A673 (cell line): ENCODE measurements around the gene PLCG1.

Experiments used
- CTCF ChIP-seq: fragments of 300-800, 200-600 bp; sonication (generic); conservative IDR thresholded peaks from 2 replicates; pipeline ENCODE4 v1.5.1; 2017; ENCODE audit warnings: low read depth, mild to moderate bottlenecking, antibody characterized with exemption, low read length, moderate library complexity, mixed read lengths
- EZH2 ChIP-seq: fragments of 200-600 bp; sonication (generic); IDR thresholded peaks from 2 replicates; pipeline ENCODE4 v1.6.1; 2017; ENCODE audit warnings: borderline replicate concordance, low read depth, mild to moderate bottlenecking, mixed read lengths, antibody characterized with exemption, low read length; ENCODE audit not compliant: poor library complexity, severe bottlenecking

DNA sequence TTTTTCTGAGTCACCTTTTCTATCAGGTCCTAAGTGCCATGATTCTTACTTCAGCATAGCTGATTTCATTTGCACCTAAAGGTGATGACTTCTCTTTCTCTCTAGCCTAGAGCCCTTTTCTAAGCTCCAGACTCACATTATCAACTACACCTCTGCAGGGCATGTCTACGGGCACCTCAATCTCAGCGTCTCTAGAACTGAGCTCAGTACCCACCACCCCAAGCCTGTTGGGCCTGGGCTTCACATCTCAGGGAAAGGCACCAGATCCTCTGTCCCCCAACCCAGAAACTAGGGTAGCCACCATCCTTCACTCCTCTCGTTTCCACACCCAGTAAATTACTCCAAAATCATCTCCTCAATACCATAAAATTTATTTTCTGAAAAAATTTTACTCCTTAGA is 10.6 kb upstream of the PLCG1 start:
- TF ChIP-seq EZH2: no peak
- no peak for TF ChIP-seq CTCF
